Endothelial cell of umbilical vein (primary cell): ENCODE results near the gene PLPP3. TPM values are rescaled to one million over a fixed set of nuclear protein-coding genes. Genes with fewer than 3 reads are reported as not detected.

Source experiments
- BruUV-seq: library from RNA; stranded (reverse); fragments of 400-500 nt; replicated peaks from 2 replicates; lab custom pipeline; 2021; lab: Mats Ljungman, UMichigan
- CTCF ChIA-PET: fragments of 300-600, 350-600 bp; sonication (Branson Sonifier 250); formaldehyde crosslinking; loops from one replicate; lab custom pipeline; 2021; ENCODE audit warnings: antibody characterized with exemption, inconsistent platforms; lab: Charles Lee
- POLR2A ChIA-PET: fragments of 300-600, 350-600 bp; sonication (Branson Sonifier 250); formaldehyde crosslinking; loops from one replicate; lab custom pipeline; 2021; ENCODE audit warnings: antibody characterized with exemption, inconsistent platforms; lab: Charles Lee
- DNase-seq: peaks from one replicate; pipeline ENCODE4 v3.0.0-alpha.2; 2011; ENCODE audit warnings: low read depth, low spot score
- FAIRE-seq: peaks from 2 replicates; lab custom pipeline; 2011; peaks lifted over from hg19 to GRCh38; lab: Jason Lieb, UNC
- H2AFZ ChIP-seq: 2 replicates; pipeline ENCODE4 v1.6.0; 2012; ENCODE audit warnings: low read depth, low read length, control low read depth, inconsistent platforms
- H3K27ac ChIP-seq: 2 replicates; pipeline ENCODE4 v1.5.1; 2011; ENCODE audit warnings: low read depth, mild to moderate bottlenecking, control low read depth, low read length, moderate library complexity; ENCODE audit not compliant: insufficient read depth
- H3K27me3 ChIP-seq, 2 experiments: 2 replicates each; pipeline versions ENCODE4 v1.6.0 to v1.6.1; 2011; ENCODE audit warnings: low read length in 2 of 2, mixed read lengths in 1 of 2; ENCODE audit not compliant: control insufficient read depth in 2 of 2, insufficient read depth in 2 of 2
- H3K36me3 ChIP-seq, 2 experiments: 2 replicates in 1 of 2; 3 replicates in 1 of 2; pipeline ENCODE4 v1.5.1; 2011; ENCODE audit warnings: low read length in 2 of 2, mild to moderate bottlenecking in 1 of 2, moderate library complexity in 1 of 2; ENCODE audit not compliant: control insufficient read depth in 2 of 2, insufficient read depth in 2 of 2; ENCODE audit errors: extremely low read depth in 1 of 2
- H3K4me1 ChIP-seq: 3 replicates; pipeline ENCODE4 v1.5.1; 2011; ENCODE audit warnings: mild to moderate bottlenecking, low read length; ENCODE audit not compliant: control insufficient read depth, insufficient read depth; ENCODE audit errors: extremely low read depth
- H3K4me2 ChIP-seq: 2 replicates; pipeline ENCODE4 v1.6.1; 2011; ENCODE audit warnings: low read length, control low read depth, mixed read lengths; ENCODE audit not compliant: insufficient read depth
- H3K4me3 ChIP-seq, 3 experiments: fragments of 200-600 bp in 1 of 3; sonication (generic), shearing (Covaris generic) in 1 of 3; replicated peaks in 1 of 3; 2 replicates each; pipeline ENCODE4 v1.5.1; 2011 to 2016; ENCODE audit warnings: control low read depth in 3 of 3, low read length in 3 of 3, mild to moderate bottlenecking in 2 of 3, inconsistent platforms in 1 of 3, low read depth in 1 of 3, moderate library complexity in 1 of 3; ENCODE audit not compliant: insufficient read depth in 1 of 3
- H3K79me2 ChIP-seq: 2 replicates; pipeline ENCODE4 v1.6.0; 2012; ENCODE audit warnings: low read length, inconsistent platforms; ENCODE audit not compliant: control insufficient read depth, insufficient read depth
- H3K9ac ChIP-seq: replicated peaks from 2 replicates; pipeline ENCODE3; 2011; ENCODE audit warnings: low read length, control low read depth; ENCODE audit not compliant: insufficient read depth; ENCODE audit errors: extremely low read depth
- H3K9me1 ChIP-seq: replicated peaks from 3 replicates; pipeline ENCODE4 v1.6.0; 2011; ENCODE audit warnings: mild to moderate bottlenecking, low read length; ENCODE audit not compliant: control insufficient read depth, insufficient read depth; ENCODE audit errors: extremely low read depth
- H3K9me3 ChIP-seq: replicated peaks from 2 replicates; pipeline ENCODE4 v1.5.1; 2012; ENCODE audit warnings: low read length, inconsistent platforms; ENCODE audit not compliant: control insufficient read depth, insufficient read depth
- H4K20me1 ChIP-seq: replicated peaks from 2 replicates; pipeline ENCODE3; 2011; ENCODE audit warnings: mild to moderate bottlenecking, low read length; ENCODE audit not compliant: control insufficient read depth, insufficient read depth; ENCODE audit errors: extremely low read depth
- EZH2 ChIP-seq: IDR thresholded peaks from 2 replicates; pipeline ENCODE4 v1.6.1; 2012; ENCODE audit warnings: borderline replicate concordance, low read depth, mild to moderate bottlenecking, moderate library complexity, low read length, inconsistent platforms; ENCODE audit not compliant: severe bottlenecking
- JUN ChIP-seq: IDR thresholded peaks from 2 replicates; pipeline ENCODE4 v1.6.1; 2011; ENCODE audit warnings: borderline replicate concordance, low read depth; ENCODE audit not compliant: insufficient read length, insufficient read depth
- MAX ChIP-seq: IDR thresholded peaks from 2 replicates; pipeline ENCODE4 v1.6.1; 2011; ENCODE audit not compliant: insufficient read depth, insufficient read length
- POLR2A ChIP-seq: IDR thresholded peaks from 2 replicates; pipeline ENCODE4 v1.6.1; 2012; ENCODE audit warnings: low read depth, mild to moderate bottlenecking, control low read depth, low read length
- POLR2AphosphoS5 ChIP-seq: IDR thresholded peaks from 2 replicates; pipeline ENCODE4 v1.6.1; 2012; ENCODE audit warnings: low read depth, mild to moderate bottlenecking, control low read depth, low read length, moderate library complexity; ENCODE audit not compliant: insufficient read depth
- dilution Hi-C: fragments of 300-500 bp; cut with MboI; formaldehyde crosslinking; loops from one replicate; pipeline ENCODE4 v1.15.0; 2019; ENCODE audit warnings: low sequenced_read_pairs; ENCODE audit not compliant: extremely low pct_ligation_motif_present
- intact Hi-C: fragments of 100-400 bp; cut with micrococcal nuclease; formaldehyde crosslinking; loops from one replicate; pipeline ENCODE4 v1.10.0; 2022
- polyA plus RNA-seq, 4 experiments: library from polyadenylated mRNA; depleted of rRNA in 3 of 4; stranded (reverse) in 3 of 4; unstranded in 1 of 4; fragments of >200 nt; gene quantifications; 2 replicates each; pipeline versions ENCODE4 v1.2.1 to v1.2.3, GENCODE V29; 2011 to 2012; ENCODE audit warnings: missing spikeins in 1 of 4
- total RNA-seq: library from RNA; stranded (reverse); gene quantifications from 2 replicates; pipeline ENCODE4 v1.2.3, GENCODE V29; 2021
- TF ChIP-seq, protein P1 (sequence below), 2 donors: IDR thresholded peaks; 1 replicate in 1 of 2; 2 replicates in 1 of 2; pipeline ENCODE4 v1.5.1; 2011; ENCODE audit warnings: low read length in 2 of 2, mild to moderate bottlenecking in 2 of 2, moderate library complexity in 2 of 2, control low read depth in 1 of 2, inconsistent platforms in 1 of 2, low read depth in 1 of 2; ENCODE audit not compliant: insufficient read depth in 1 of 2; ENCODE audit errors: extremely low read depth in 1 of 2

The PLPP3 gene
- total and polyA plus RNA-seq, 2 donors (not counting 3 experiments of a cell fraction or from before 2014, with no cell fraction given) = 11.3 to 14.1 TPM

DNA sequence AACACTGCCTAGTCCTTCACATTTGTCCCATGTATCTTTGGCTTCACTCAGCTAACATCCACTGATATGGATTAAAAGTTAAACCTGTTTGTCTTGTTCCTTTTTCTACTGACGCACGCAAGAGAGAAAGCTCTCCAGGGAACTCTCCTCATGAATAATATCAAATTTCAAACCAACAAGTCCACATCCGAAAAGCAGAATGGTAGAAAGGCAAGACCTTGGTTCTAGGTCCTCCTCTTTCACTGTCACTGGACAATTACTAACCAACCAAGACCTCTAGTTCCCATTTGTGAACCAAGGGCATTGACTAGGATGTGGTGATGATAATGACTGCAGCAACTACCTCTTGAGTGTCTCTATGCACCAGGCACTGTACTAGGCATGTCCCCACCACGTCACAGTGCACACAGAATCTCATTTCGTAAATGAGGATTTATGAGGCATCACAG, 8.4 kb downstream of the PLPP3 start:
- Histone ChIP-seq H3K9me1 (no peaks in the 10 kb centered on the region), H4K20me1 (no peaks in the 10 kb centered on the region), H3K9ac (no peak overlapping the region), H3K36me3 (no peaks in the 10 kb centered on the region), H3K79me2 (peaks cover 42% of the 10 kb centered on the region), H3K4me2 (no peak overlapping the region), H3K27ac (no peak overlapping the region), H3K4me3 (no peak overlapping the region), H3K4me1 (peaks cover 21% of the 10 kb centered on the region), H3K9me3 (no peaks in the 10 kb centered on the region), H3K27me3 (no peaks in the 10 kb centered on the region), H2AFZ (no peak overlapping the region)
- FAIRE-seq = no peak
- dilution Hi-C loops (no loop called here), intact Hi-C loops (no loop called here)
- ChIA-PET POLR2A (no interaction called here), CTCF (interaction anchor here (1.0 to 1.4 kb wide), 3 partner anchors 10 to 1195 kb away, joined by 3 to 4 read pairs (median 4); no protein-coding TSS in a partner anchor)
- BruUV-seq = no TSS peak
- TF ChIP-seq JUN = no peak
- no peak for TF ChIP-seq POLR2AphosphoS5
- no peak for TF ChIP-seq POLR2A
- TF ChIP-seq, protein P1, sequence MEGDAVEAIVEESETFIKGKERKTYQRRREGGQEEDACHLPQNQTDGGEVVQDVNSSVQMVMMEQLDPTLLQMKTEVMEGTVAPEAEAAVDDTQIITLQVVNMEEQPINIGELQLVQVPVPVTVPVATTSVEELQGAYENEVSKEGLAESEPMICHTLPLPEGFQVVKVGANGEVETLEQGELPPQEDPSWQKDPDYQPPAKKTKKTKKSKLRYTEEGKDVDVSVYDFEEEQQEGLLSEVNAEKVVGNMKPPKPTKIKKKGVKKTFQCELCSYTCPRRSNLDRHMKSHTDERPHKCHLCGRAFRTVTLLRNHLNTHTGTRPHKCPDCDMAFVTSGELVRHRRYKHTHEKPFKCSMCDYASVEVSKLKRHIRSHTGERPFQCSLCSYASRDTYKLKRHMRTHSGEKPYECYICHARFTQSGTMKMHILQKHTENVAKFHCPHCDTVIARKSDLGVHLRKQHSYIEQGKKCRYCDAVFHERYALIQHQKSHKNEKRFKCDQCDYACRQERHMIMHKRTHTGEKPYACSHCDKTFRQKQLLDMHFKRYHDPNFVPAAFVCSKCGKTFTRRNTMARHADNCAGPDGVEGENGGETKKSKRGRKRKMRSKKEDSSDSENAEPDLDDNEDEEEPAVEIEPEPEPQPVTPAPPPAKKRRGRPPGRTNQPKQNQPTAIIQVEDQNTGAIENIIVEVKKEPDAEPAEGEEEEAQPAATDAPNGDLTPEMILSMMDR (IDR thresholded peaks at IDR 0.05; ENCODE audit: extremely low read depth in 1 of 2, insufficient read depth in 1 of 2, low read depth in 1 of 2, low read length in 2 of 2) = no peak
- no peak for TF ChIP-seq EZH2
- TF ChIP-seq MAX = no peak
- DNase-seq = no peak
